Liver (tissue), 9 donors: Measurements from ENCODE around the gene MAP3K4. TPM values are rescaled to one million over a fixed set of nuclear protein-coding genes. Genes with fewer than 3 reads are reported as not detected.

Source experiments
- DNase-seq: peaks from one replicate; pipeline ENCODE4 v3.0.0-alpha.2; 2017; ENCODE audit warnings: low spot score
- H3K27ac ChIP-seq, 2 donors: one replicate each; pipeline ENCODE4 v1.7.0; 2013; ENCODE audit warnings: inconsistent platforms in 2 of 2, low read length in 2 of 2, control low read depth in 1 of 2, low read depth in 1 of 2, mild to moderate bottlenecking in 1 of 2
- H3K27me3 ChIP-seq, 4 donors: one replicate each; pipeline versions ENCODE4 v1.6.1 to v1.7.0; 2013; ENCODE audit warnings: low read length in 3 of 4, inconsistent platforms in 1 of 4, mild to moderate bottlenecking in 1 of 4, moderate library complexity in 1 of 4; ENCODE audit not compliant: control insufficient read depth in 4 of 4, insufficient read depth in 4 of 4
- H3K36me3 ChIP-seq, 4 donors: one replicate each; pipeline versions ENCODE4 v1.6.1 to v1.7.0; 2013; ENCODE audit warnings: low read length in 3 of 4, mild to moderate bottlenecking in 3 of 4, low read depth in 1 of 4, moderate library complexity in 1 of 4; ENCODE audit not compliant: control insufficient read depth in 4 of 4, insufficient read depth in 3 of 4
- H3K4me1 ChIP-seq, 4 donors: one replicate each; pipeline versions ENCODE4 v1.6.1 to v1.7.0; 2013; ENCODE audit warnings: low read length in 3 of 4, mild to moderate bottlenecking in 3 of 4, moderate library complexity in 1 of 4; ENCODE audit not compliant: control insufficient read depth in 4 of 4, insufficient read depth in 4 of 4
- H3K4me3 ChIP-seq, 3 donors: one replicate each; pipeline versions ENCODE4 v1.6.1 to v1.7.0; 2013; ENCODE audit warnings: low read length in 3 of 3, control low read depth in 1 of 3, low read depth in 1 of 3, mild to moderate bottlenecking in 1 of 3
- H3K9ac ChIP-seq, 2 donors: one replicate each; pipeline ENCODE4 v1.7.0; 2013; ENCODE audit warnings: low read length in 2 of 2, mild to moderate bottlenecking in 2 of 2, moderate library complexity in 2 of 2, control low read depth in 1 of 2, low read depth in 1 of 2
- H3K9me3 ChIP-seq, 4 donors: one replicate each; pipeline versions ENCODE4 v1.6.1 to v1.7.0; 2013; ENCODE audit warnings: low read length in 3 of 4; ENCODE audit not compliant: control insufficient read depth in 4 of 4
- EGR1 ChIP-seq, 2 donors: IDR thresholded peaks; 2 replicates each; pipeline ENCODE4 v1.6.1; 2016 to 2018; ENCODE audit warnings: antibody characterized with exemption in 2 of 2, low read depth in 2 of 2
- FOXA1 ChIP-seq: IDR thresholded peaks from 2 replicates; pipeline ENCODE4 v1.6.1; 2016; ENCODE audit warnings: antibody characterized with exemption
- FOXA2 ChIP-seq: IDR thresholded peaks from 2 replicates; pipeline ENCODE4 v1.6.1; 2016; ENCODE audit warnings: antibody characterized with exemption
- GABPA ChIP-seq, 2 donors: IDR thresholded peaks in 1 of 2; conservative IDR thresholded peaks in 1 of 2; 2 replicates each; pipeline ENCODE4 v1.6.1; 2016; ENCODE audit warnings: antibody characterized with exemption in 2 of 2, mild to moderate bottlenecking in 1 of 2, moderate library complexity in 1 of 2
- HNF4A ChIP-seq, 2 donors: conservative IDR thresholded peaks; 2 replicates each; pipeline ENCODE4 v1.6.1; 2016; ENCODE audit warnings: antibody characterized with exemption in 2 of 2, mild to moderate bottlenecking in 2 of 2
- HNF4G ChIP-seq: IDR thresholded peaks from 2 replicates; pipeline ENCODE4 v1.6.1; 2016; ENCODE audit warnings: antibody characterized with exemption
- JUND ChIP-seq, 2 donors: IDR thresholded peaks; 2 replicates each; pipeline ENCODE4 v1.6.1; 2016; ENCODE audit warnings: antibody characterized with exemption in 2 of 2
- NR2F2 ChIP-seq: IDR thresholded peaks from 2 replicates; pipeline ENCODE4 v1.6.1; 2016; ENCODE audit warnings: antibody characterized with exemption
- RAD21 ChIP-seq, 2 donors: IDR thresholded peaks; 2 replicates each; pipeline ENCODE4 v1.6.1; 2016; ENCODE audit warnings: antibody characterized with exemption in 2 of 2, mild to moderate bottlenecking in 2 of 2
- RXRA ChIP-seq, 2 donors: IDR thresholded peaks; 2 replicates each; pipeline ENCODE4 v1.6.1; 2017 to 2018; ENCODE audit warnings: antibody characterized with exemption in 2 of 2, mild to moderate bottlenecking in 1 of 2
- SP1 ChIP-seq: IDR thresholded peaks from 2 replicates; pipeline ENCODE4 v1.6.1; 2018; ENCODE audit warnings: antibody characterized with exemption, mild to moderate bottlenecking
- TAF1 ChIP-seq: conservative IDR thresholded peaks from 2 replicates; pipeline ENCODE4 v1.6.1; 2016; ENCODE audit warnings: antibody characterized with exemption, mild to moderate bottlenecking
- YY1 ChIP-seq: IDR thresholded peaks from 2 replicates; pipeline ENCODE4 v1.6.1; 2016; ENCODE audit warnings: antibody characterized with exemption, mild to moderate bottlenecking
- WGBS: extraction: QIAGEN DNeasy Blood & Tissue Kit; methylation state at CpG from one replicate; pipeline ENCODE4 v1.1.7; 2013; 5-methylcytosine and 5-hydroxymethylcytosine counted together
- polyA plus RNA-seq, 2 donors: library from polyadenylated mRNA; stranded (reverse) in 1 of 2; unstranded in 1 of 2; fragments of 200-250 nt in 1 of 2; fragments of >200 nt in 1 of 2; fragmentation: Nextera tagmentation in 1 of 2; extraction: Ambion mirVana in 1 of 2; gene quantifications; one replicate each; pipeline versions ENCODE4 v1.2.1 to v1.2.3, GENCODE V29; 2013 to 2015
- total RNA-seq, 2 donors: library from RNA; depleted of rRNA; stranded (reverse); fragments of >200 nt; gene quantifications; one replicate each; pipeline ENCODE4 v1.2.3, GENCODE V29; 2014
- TF ChIP-seq, protein P1 (sequence below): IDR thresholded peaks from 2 replicates; pipeline ENCODE4 v1.6.1; 2016; ENCODE audit warnings: antibody characterized with exemption, mild to moderate bottlenecking
- TF ChIP-seq, protein P2 (sequence below): IDR thresholded peaks from 2 replicates; pipeline ENCODE4 v1.6.1; 2016; ENCODE audit warnings: antibody characterized with exemption
- TF ChIP-seq, protein P3 (sequence below): IDR thresholded peaks from 2 replicates; pipeline ENCODE4 v1.6.1; 2016; ENCODE audit warnings: antibody characterized with exemption
- TF ChIP-seq, protein P4 (sequence below): IDR thresholded peaks from 2 replicates; pipeline ENCODE4 v1.6.1; 2016; ENCODE audit warnings: antibody characterized with exemption
- TF ChIP-seq, protein P5 (sequence below): fragments of 150-350 bp; IDR thresholded peaks from 2 replicates; pipeline ENCODE4 v1.5.1; 2017; ENCODE audit warnings: improper control_type of control experiment, low read depth, low read length; ENCODE audit not compliant: missing input control
- donor health status: healthy.
- donor health status: healthy.
- donor health status: healthy.
- donor health status: healthy.
- donor health status: healthy.

MAP3K4 gene
- total and polyA plus RNA-seq, 4 donors = 4.3 to 20.0 (median 11.7) TPM

DNA sequence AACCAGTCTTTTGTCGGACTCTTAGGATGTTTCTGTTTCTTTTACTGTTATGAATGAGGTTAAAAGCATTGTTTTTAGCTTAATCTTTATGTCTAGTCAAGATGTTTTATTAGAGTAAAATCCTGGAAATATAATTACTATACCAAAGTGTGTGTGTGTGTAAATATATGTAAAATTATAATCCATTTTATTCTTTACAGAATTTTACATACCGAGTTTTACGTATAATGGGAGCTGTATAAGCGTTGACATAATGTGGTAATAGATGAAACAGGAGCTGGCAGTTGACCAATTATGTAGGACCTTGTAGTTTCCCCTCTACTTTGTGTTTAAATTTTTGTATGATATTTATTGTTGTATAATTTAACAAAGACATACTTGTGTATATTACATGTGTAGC is 16.7 kb downstream of the MAP3K4 start:
- Histone ChIP-seq H3K4me1 (peaks cover 0 to 8% (median 0%) of the 10 kb centered on the region in 4 donors), H3K4me3 (no peak overlapping the region), H3K9me3 (no peaks in the 10 kb centered on the region), H3K27me3 (no peaks in the 10 kb centered on the region), H3K27ac (no peak overlapping the region), H3K36me3 (no peaks in the 10 kb centered on the region), H3K9ac (no peak overlapping the region)
- WGBS = 96% methylated on average over 4 of the region's 4 CpGs
- DNase-seq = no peak
- TF ChIP-seq JUND (IDR thresholded peaks at IDR 0.05) (no peak), EGR1 (IDR thresholded peaks at IDR 0.05; ENCODE audit: low read depth in 2 of 2) (no peak), FOXA2 (no peak)

DNA sequence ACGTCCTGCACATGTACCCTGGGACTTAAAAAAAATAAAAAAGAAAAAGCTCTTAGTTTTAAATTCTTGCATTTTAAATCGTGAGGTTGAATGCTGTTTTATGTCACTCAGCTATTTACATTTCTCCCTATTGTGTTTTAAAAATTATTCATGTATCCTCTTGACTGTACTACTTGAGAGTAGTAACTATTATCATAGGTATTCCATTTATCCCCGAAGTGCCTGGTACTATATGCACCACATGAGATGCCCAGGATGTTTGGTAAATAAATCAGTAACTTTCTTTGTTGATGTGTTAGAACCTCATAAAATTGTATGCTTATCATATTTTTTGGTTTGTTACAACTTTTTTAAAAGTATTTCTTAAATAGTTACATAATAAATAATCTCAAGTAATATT is 18.4 kb downstream of the MAP3K4 start:
- TF ChIP-seq HNF4G = no peak
- no peak for TF ChIP-seq JUND (IDR thresholded peaks at IDR 0.05)
- WGBS = 98% methylated on average over 3 of the region's 3 CpGs
- no peaks in the 10 kb centered on the region for H3K9me3 ChIP-seq

DNA sequence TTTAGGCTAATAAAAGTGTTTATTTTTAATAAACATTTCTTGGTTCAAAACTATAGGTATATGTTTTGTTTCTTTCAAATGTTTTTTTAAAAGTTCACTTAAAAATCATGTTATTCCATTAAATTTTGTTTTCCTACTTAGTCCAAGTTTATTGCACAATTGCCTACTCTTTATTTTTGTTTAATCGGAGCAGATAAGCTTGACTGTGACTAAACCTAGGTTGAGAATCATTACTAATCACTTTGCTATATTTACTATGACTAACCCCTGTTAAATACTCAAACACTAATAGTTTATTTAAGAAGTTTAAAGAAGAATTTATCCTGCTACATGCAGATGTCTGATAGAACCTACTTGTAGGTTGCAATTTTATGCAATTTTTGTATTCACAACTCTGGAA is 18.8 kb downstream of the MAP3K4 start:
- Histone ChIP-seq H3K36me3 (no peaks in the 10 kb centered on the region), H3K9me3 (no peaks in the 10 kb centered on the region), H3K4me1 (peaks cover 0 to 8% (median 0%) of the 10 kb centered on the region in 4 donors), H3K27ac (no peak overlapping the region), H3K9ac (no peak overlapping the region), H3K4me3 (no peak overlapping the region), H3K27me3 (no peaks in the 10 kb centered on the region)
- no peak for DNase-seq
- 38% methylated on average over 1 of the region's 1 CpG for WGBS
- TF ChIP-seq, protein P1, sequence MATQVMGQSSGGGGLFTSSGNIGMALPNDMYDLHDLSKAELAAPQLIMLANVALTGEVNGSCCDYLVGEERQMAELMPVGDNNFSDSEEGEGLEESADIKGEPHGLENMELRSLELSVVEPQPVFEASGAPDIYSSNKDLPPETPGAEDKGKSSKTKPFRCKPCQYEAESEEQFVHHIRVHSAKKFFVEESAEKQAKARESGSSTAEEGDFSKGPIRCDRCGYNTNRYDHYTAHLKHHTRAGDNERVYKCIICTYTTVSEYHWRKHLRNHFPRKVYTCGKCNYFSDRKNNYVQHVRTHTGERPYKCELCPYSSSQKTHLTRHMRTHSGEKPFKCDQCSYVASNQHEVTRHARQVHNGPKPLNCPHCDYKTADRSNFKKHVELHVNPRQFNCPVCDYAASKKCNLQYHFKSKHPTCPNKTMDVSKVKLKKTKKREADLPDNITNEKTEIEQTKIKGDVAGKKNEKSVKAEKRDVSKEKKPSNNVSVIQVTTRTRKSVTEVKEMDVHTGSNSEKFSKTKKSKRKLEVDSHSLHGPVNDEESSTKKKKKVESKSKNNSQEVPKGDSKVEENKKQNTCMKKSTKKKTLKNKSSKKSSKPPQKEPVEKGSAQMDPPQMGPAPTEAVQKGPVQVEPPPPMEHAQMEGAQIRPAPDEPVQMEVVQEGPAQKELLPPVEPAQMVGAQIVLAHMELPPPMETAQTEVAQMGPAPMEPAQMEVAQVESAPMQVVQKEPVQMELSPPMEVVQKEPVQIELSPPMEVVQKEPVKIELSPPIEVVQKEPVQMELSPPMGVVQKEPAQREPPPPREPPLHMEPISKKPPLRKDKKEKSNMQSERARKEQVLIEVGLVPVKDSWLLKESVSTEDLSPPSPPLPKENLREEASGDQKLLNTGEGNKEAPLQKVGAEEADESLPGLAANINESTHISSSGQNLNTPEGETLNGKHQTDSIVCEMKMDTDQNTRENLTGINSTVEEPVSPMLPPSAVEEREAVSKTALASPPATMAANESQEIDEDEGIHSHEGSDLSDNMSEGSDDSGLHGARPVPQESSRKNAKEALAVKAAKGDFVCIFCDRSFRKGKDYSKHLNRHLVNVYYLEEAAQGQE = no peak
- TF ChIP-seq FOXA1 (no peak), JUND (IDR thresholded peaks at IDR 0.05) (peak in 1 of 2 donors; percentile 46), TAF1 (no peak), NR2F2 (no peak), RAD21 (IDR thresholded peaks at IDR 0.05) (no peak), FOXA2 (peak; percentile 29), EGR1 (IDR thresholded peaks at IDR 0.05; ENCODE audit: low read depth in 2 of 2) (no peak), GABPA (IDR thresholded peaks at IDR 0.05 in 1 of 2, conservative IDR thresholded peaks at IDR 0.05 in 1 of 2) (no peak), RXRA (IDR thresholded peaks at IDR 0.05) (peak in 1 of 2 donors; percentile 7), YY1 (no peak), SP1 (no peak), HNF4G (no peak), HNF4A (conservative IDR thresholded peaks at IDR 0.05) (peak in 1 of 2 donors; percentile 26)
- TF ChIP-seq, protein P2, sequence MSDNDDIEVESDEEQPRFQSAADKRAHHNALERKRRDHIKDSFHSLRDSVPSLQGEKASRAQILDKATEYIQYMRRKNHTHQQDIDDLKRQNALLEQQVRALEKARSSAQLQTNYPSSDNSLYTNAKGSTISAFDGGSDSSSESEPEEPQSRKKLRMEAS = no peak
- TF ChIP-seq, protein P3, sequence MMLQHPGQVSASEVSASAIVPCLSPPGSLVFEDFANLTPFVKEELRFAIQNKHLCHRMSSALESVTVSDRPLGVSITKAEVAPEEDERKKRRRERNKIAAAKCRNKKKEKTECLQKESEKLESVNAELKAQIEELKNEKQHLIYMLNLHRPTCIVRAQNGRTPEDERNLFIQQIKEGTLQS = no peak
- TF ChIP-seq, protein P4, sequence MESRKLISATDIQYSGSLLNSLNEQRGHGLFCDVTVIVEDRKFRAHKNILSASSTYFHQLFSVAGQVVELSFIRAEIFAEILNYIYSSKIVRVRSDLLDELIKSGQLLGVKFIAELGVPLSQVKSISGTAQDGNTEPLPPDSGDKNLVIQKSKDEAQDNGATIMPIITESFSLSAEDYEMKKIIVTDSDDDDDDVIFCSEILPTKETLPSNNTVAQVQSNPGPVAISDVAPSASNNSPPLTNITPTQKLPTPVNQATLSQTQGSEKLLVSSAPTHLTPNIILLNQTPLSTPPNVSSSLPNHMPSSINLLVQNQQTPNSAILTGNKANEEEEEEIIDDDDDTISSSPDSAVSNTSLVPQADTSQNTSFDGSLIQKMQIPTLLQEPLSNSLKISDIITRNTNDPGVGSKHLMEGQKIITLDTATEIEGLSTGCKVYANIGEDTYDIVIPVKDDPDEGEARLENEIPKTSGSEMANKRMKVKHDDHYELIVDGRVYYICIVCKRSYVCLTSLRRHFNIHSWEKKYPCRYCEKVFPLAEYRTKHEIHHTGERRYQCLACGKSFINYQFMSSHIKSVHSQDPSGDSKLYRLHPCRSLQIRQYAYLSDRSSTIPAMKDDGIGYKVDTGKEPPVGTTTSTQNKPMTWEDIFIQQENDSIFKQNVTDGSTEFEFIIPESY = no peak
- TF ChIP-seq, protein P5, sequence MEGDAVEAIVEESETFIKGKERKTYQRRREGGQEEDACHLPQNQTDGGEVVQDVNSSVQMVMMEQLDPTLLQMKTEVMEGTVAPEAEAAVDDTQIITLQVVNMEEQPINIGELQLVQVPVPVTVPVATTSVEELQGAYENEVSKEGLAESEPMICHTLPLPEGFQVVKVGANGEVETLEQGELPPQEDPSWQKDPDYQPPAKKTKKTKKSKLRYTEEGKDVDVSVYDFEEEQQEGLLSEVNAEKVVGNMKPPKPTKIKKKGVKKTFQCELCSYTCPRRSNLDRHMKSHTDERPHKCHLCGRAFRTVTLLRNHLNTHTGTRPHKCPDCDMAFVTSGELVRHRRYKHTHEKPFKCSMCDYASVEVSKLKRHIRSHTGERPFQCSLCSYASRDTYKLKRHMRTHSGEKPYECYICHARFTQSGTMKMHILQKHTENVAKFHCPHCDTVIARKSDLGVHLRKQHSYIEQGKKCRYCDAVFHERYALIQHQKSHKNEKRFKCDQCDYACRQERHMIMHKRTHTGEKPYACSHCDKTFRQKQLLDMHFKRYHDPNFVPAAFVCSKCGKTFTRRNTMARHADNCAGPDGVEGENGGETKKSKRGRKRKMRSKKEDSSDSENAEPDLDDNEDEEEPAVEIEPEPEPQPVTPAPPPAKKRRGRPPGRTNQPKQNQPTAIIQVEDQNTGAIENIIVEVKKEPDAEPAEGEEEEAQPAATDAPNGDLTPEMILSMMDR = no peak

More for the DNA sequence above, 18.4 kb downstream of the MAP3K4 start:
- Histone ChIP-seq H3K4me3 (no peak overlapping the region), H3K27me3 (no peaks in the 10 kb centered on the region), H3K27ac (no peak overlapping the region), H3K4me1 (peaks cover 0 to 8% (median 0%) of the 10 kb centered on the region in 4 donors), H3K36me3 (no peaks in the 10 kb centered on the region), H3K9ac (no peak overlapping the region)
- DNase-seq = no peak
